Mucosa of descending colon (tissue), 3 donors: ENCODE measurements around the gene COMT. TPM values are rescaled to one million over a fixed set of nuclear protein-coding genes. Genes with fewer than 3 reads are reported as not detected.
A peak's percentile ranks its signal among the peaks of the same experiment; 100 is the strongest.

Experiments used
- ATAC-seq: fragments of 200-7000 bp; cut with Tn5 transposase; one replicate; pipeline ENCODE4 v1.9.1; 2020; ENCODE audit warnings: mild to moderate bottlenecking, moderate library complexity
- DNase-seq, 3 donors: peaks; one replicate each; pipeline ENCODE4 v3.0.0-alpha.2; 2020
- H3K36me3 ChIP-seq: fragments of 200-600 bp; one replicate; pipeline ENCODE4 v1.8.0; 2021; ENCODE audit warnings: low read depth, mild to moderate bottlenecking
- H3K4me1 ChIP-seq: fragments of 200-600 bp; one replicate; pipeline ENCODE4 v1.8.0; 2021; ENCODE audit warnings: low read depth, mild to moderate bottlenecking
- H3K4me3 ChIP-seq: fragments of 200-600 bp; one replicate; pipeline ENCODE4 v1.8.0; 2021; ENCODE audit warnings: mild to moderate bottlenecking
- H3K9me3 ChIP-seq: fragments of 200-600 bp; one replicate; pipeline ENCODE4 v1.8.0; 2021; ENCODE audit warnings: mild to moderate bottlenecking
- CTCF ChIP-seq: fragments of 200-600 bp; IDR thresholded peaks from one replicate; pipeline ENCODE4 v1.8.0; 2022; ENCODE audit warnings: antibody characterized with exemption, mild to moderate bottlenecking
- intact Hi-C, 2 donors: fragments of 100-400 bp; cut with DNase I in 1 of 2; cut with micrococcal nuclease in 1 of 2; formaldehyde crosslinking; loops; one replicate each; pipeline versions ENCODE4 v1.11.0 to v1.11.1; 2022; cut with DNase I, micrococcal nuclease
- total RNA-seq, 3 donors: library from RNA; stranded (reverse); fragmentation: NEBNext Ultra II Directional in 2 of 3; extraction: Animal tissue kit (Norgen Biotek cat#: 25700) in 2 of 3; gene quantifications; one replicate each; pipeline versions ENCODE4 v1.2.1 to v1.2.4, GENCODE V29; 2021 to 2023
- donor health status: DM: no; HTN: no; CAD: no; lungs with moderate emphysema.
- donor health status: DM: no; HTN: no; CAD: no.
- donor health status: DM: no; HTN: yes; CAD: no.

COMT gene
- total RNA-seq, 3 donors from 2014 or later, result 61.2 to 88.7 (median 70.7) TPM

DNA sequence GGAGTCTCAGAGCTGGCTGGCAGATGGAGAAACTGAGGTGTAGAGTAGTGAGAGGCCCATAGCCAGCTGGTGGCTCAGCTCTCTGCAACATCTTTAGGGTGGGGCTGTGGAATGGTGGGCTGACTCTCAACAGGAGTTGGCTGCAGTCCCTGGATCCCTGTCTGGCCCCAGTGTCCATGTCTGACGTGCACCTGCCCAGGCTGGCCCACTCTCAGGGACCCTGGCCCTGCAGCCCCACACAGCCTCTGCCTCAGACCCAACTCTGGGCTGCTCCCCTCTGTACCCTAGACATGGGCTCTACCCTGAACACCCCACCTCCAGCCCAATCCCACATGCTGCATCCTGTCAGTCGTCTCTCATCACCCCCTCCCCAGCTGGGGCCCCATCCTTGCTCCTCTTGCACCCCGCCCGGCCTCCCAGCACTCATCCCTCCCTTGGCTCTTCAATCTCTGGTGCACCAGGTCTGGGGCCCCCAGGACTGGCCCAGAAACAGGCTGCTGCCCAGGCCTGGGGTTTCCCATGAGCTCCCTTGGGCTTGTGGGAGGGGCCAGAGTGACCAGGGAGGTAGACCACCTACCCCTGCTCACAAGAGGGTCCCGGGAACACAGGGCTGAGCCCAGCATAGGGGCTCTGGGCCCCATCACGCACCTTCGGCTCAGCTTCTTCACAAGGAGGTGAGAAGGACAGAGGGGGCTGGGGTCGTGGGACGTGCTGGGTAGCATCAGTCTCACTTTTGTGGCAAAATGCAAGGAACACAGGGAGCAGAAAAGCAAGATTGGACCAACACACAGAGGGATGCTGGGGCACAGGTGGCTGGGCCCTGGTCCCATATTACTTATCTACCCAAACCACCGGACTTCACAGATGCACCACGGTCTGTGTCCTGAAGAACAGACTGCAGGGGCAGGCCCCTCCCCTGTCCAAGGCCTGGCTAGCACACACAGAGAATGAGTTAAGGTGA is 43.6 kb downstream of the COMT start:
- no peak overlapping the region for H3K4me3 ChIP-seq
- intact Hi-C loops, result no loop called here
- ATAC-seq, result no peak

GRCh38 chr22:19986011-19986409 is 44.4 kb downstream of the COMT start:
- TF ChIP-seq CTCF, result no peak
- H3K9me3 ChIP-seq, result no peaks in the 10 kb centered on the region
- H3K4me1 ChIP-seq, result peaks cover 11% of the 10 kb centered on the region
- no peaks in the 10 kb centered on the region for H3K36me3 ChIP-seq
- intact Hi-C loops, result no loop called here
- ATAC-seq, result no peak
- H3K4me3 ChIP-seq, result no peak overlapping the region
- DNase-seq, result peak in 2 of 3 donors; percentile 27 to 39

More for the DNA sequence above, 43.6 kb downstream of the COMT start:
- H3K4me1 ChIP-seq, result peaks cover 11% of the 10 kb centered on the region
- no peak for TF ChIP-seq CTCF
- no peaks in the 10 kb centered on the region for H3K9me3 ChIP-seq
- H3K36me3 ChIP-seq, result no peaks in the 10 kb centered on the region
- DNase-seq, result peak in 2 of 3 donors; percentile 24 to 45

DNA sequence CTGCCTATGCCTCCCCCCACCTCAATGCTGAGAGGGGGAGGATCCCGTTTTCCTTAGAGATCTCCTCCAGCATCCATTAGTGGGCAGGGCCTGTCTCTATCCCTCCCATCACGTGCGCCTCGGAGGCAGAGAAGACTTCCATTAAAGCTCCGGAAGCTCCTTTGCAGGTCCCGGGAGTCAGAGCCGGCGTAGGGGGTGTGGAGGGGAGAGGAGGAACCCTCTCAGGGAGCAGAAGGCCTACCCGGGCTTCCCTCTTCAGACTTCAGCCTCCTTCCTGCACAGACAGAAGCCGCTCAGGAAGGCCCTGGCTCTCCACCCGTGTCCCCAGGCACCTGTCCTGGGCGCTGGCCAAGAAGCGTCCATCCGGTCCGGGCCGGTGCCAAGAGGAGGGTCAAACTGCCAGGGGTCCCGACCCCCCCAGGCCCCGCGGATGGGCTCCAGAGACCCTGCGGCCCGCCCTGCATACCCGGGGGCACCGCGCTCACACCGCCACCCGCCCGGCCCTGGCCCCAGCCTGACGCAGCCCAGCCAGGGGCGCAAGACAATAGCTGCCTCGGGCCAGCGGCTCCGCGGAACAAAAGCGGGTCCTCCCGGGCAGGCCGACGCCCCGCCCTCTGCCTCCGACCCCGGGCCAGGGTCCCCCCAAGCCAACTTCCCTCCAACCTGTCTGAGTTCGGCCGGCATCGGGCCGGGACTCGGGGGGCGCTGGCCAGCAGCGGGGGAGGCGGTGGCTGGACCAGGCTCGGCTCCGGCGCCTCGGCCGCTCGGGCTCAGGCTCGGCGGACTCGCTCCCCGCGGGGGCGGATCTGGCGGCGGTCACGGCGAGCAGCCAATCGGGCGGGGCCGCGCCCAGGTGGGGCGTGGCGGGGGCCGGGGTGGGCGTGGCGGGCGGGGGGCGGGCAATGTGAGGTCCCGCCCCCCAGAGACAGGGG is 45.1 kb downstream of the COMT start:
- peak; percentile 78 to 88 (median 85) for DNase-seq
- intact Hi-C loops, result no loop called here
- peak; percentile 97 for ATAC-seq
- H3K4me3 ChIP-seq, result peak overlapping the region; percentile 26
- no peak for TF ChIP-seq CTCF
- H3K9me3 ChIP-seq, result no peaks in the 10 kb centered on the region
- no peaks in the 10 kb centered on the region for H3K36me3 ChIP-seq
- peaks cover 11% of the 10 kb centered on the region for H3K4me1 ChIP-seq

GRCh38 chr22:19987394-19988306 is 46.1 kb downstream of the COMT start:
- Histone ChIP-seq H3K4me1 (peaks cover 11% of the 10 kb centered on the region), H3K4me3 (no peak overlapping the region), H3K36me3 (no peaks in the 10 kb centered on the region), H3K9me3 (no peaks in the 10 kb centered on the region)
- TF ChIP-seq CTCF, result no peak
- ATAC-seq, result peak; percentile 11
- intact Hi-C loops, result no loop called here
- peak in 2 of 3 donors; percentile 33 to 65 for DNase-seq
